Activated T-cell treated with anti-CD3 and anti-CD28 coated beads for 1 hour (primary cell): ENCODE data around the gene NOL4L.

Experiments
- DNase-seq: peaks from one replicate; pipeline ENCODE4 v3.0.0-alpha.2; 2020; ENCODE audit warnings: low read depth

NOL4L gene

GRCh38 chr20:32539817-32540675, 45.1 kb downstream of the NOL4L start:
- DNase-seq: peak; percentile 44

- no peak for DNase-seq
Observed at GRCh38 chr20:32539026-32539816, 45.9 kb downstream of the NOL4L start.

GRCh38 chr20:32538526-32538939, 46.6 kb downstream of the NOL4L start:
- DNase-seq: no peak

- DNase-seq: no peak
Observed at GRCh38 chr20:32537657-32538525, 47.2 kb downstream of the NOL4L start.

GRCh38 chr20:32536851-32537656, 48.1 kb downstream of the NOL4L start:
- DNase-seq: peak; percentile 52

- DNase-seq: peak; percentile 68
Observed at GRCh38 chr20:32535953-32536823, 48.9 kb downstream of the NOL4L start.

- no peak for DNase-seq
Observed at GRCh38 chr20:32535316-32535952, 49.7 kb downstream of the NOL4L start.

- DNase-seq: peak; percentile 44
Observed at GRCh38 chr20:32534661-32535240, 50.4 kb downstream of the NOL4L start.

GRCh38 chr20:32533732-32534131, 51.4 kb downstream of the NOL4L start:
- DNase-seq: no peak

GRCh38 chr20:32532246-32532645, 52.9 kb downstream of the NOL4L start:
- no peak for DNase-seq

GRCh38 chr20:32528905-32529670, 56.0 kb downstream of the NOL4L start:
- no peak for DNase-seq

GRCh38 chr20:32528171-32528891, 56.8 kb downstream of the NOL4L start:
- no peak for DNase-seq

- no peak for DNase-seq
Observed at GRCh38 chr20:32527447-32528055, 57.6 kb downstream of the NOL4L start.

GRCh38 chr20:32527052-32527446, 58.1 kb downstream of the NOL4L start:
- DNase-seq: no peak

- DNase-seq: no peak
Observed at GRCh38 chr20:32526541-32526940, 58.6 kb downstream of the NOL4L start.

- DNase-seq: no peak
Observed at GRCh38 chr20:32526125-32526524, 59.0 kb downstream of the NOL4L start.

- DNase-seq: no peak
Observed at GRCh38 chr20:32524829-32525501, 60.2 kb downstream of the NOL4L start.
